Measurements from ENCODE around the gene GPR17. TPM values are rescaled to one million over a fixed set of nuclear protein-coding genes. Genes with fewer than 3 reads are reported as not detected.

GPR17 gene
- total RNA-seq, 2 experiments from 2014 or later: not detected

GRCh38 chr2:127700527-127701192 is 54.7 kb downstream of the GPR17 start:
- Mint-ChIP-seq H3K27ac (peak overlapping the region; percentile 95), H3K4me3 (peak overlapping the region; percentile 87), H3K36me3 (ENCODE audit: low read depth) (peaks cover 35% of the 10 kb centered on the region), H3K4me1 (ENCODE audit: low read depth) (peaks cover 34% of the 10 kb centered on the region), H3K27me3 (no peaks in the 10 kb centered on the region), H3K9me3 (no peaks in the 10 kb centered on the region)
- no peak for TF ChIP-seq CTCF (IDR thresholded peaks at IDR 0.05)
- ChIA-PET POLR2A (interaction anchor here (0.7 to 1.7 kb wide), 4 partner anchors 15 to 110 kb away, joined by 3 to 9 read pairs (median 4); partner anchors contain the start of gene WDR33), CTCF (no interaction called here)
- peak; percentile 42 for DNase-seq
- intact Hi-C loops (cut with micrococcal nuclease): no loop called here
- ATAC-seq: peak; percentile 18

- POLR2A ChIA-PET: interaction anchor here (0.8 to 1.7 kb wide), 6 partner anchors 13 to 186 kb away, joined by 3 to 9 read pairs (median 4); partner anchors contain the start of gene WDR33
- intact Hi-C loops (cut with micrococcal nuclease): no loop called here
- Mint-ChIP-seq H3K27me3 (no peaks in the 10 kb centered on the region), H3K4me3 (peak within 1 kb of the TSS; percentile 88), H3K36me3 (ENCODE audit: low read depth) (peaks cover 37% of the 10 kb centered on the region), H3K4me1 (ENCODE audit: low read depth) (peaks cover 34% of the 10 kb centered on the region), H3K9me3 (no peaks in the 10 kb centered on the region), H3K27ac (peak within 1 kb of the TSS; percentile 95)
- DNase-seq: peak; percentile 92
- peak; percentile 87 for ATAC-seq
- TF ChIP-seq CTCF (IDR thresholded peaks at IDR 0.05): no peak
- CTCF ChIA-PET: interaction anchor here (1.5 to 1.7 kb wide), 2 partner anchors 10 to 110 kb away, joined by 4 to 12 read pairs; no protein-coding TSS in a partner anchor
These were observed 55.3 kb downstream of the GPR17 start, which contains the start of gene SFT2D3 for GRCh38 chr2:127701193-127701650. Gene SFT2D3, plus strand, starts transcription at chr2:127701497. Its CDS starts 32 bp downstream, at chr2:127701529.

- Mint-ChIP-seq H3K4me3 (peak overlapping the region; percentile 88), H3K27me3 (no peaks in the 10 kb centered on the region), H3K27ac (peak overlapping the region; percentile 93), H3K9me3 (no peaks in the 10 kb centered on the region), H3K4me1 (ENCODE audit: low read depth) (peaks cover 34% of the 10 kb centered on the region), H3K36me3 (ENCODE audit: low read depth) (peaks cover 42% of the 10 kb centered on the region)
- ATAC-seq (peak; percentile 79), DNase-seq (peak; percentile 83)
- TF ChIP-seq CTCF (IDR thresholded peaks at IDR 0.05): peak; percentile 29
- CTCF ChIA-PET: interaction anchor here (0.9 to 2.6 kb wide), 5 partner anchors 9 to 111 kb away, joined by 3 to 12 read pairs (median 5); no protein-coding TSS in a partner anchor
- intact Hi-C loops (cut with micrococcal nuclease): no loop called here
- POLR2A ChIA-PET: interaction anchor here (0.7 to 1.7 kb wide), 11 partner anchors 12 to 186 kb away, joined by 3 to 9 read pairs (median 3); partner anchors contain the start of gene WDR33
These were observed 55.9 kb downstream of the GPR17 start for GRCh38 chr2:127701651-127702394.

Other genes starting within 250 kb of the GPR17 start
- not detected for gene PROC, start 227.7 kb upstream of the GPR17 start, total RNA-seq
- gene IWS1, start 119.7 kb upstream of the GPR17 start, total RNA-seq: 10 to 100 TPM; 52.3 to 53.7 TPM
- gene MYO7B, start 110.5 kb upstream of the GPR17 start, total RNA-seq: 1 to 10 TPM in 1 of 2 experiments, under 1 TPM in 1; 0.65 to 1.2 TPM
- gene LIMS2, start 29.4 kb downstream of the GPR17 start, total RNA-seq: 10 to 100 TPM; 22.1 to 23.6 TPM
- gene SFT2D3, start 55.3 kb downstream of the GPR17 start, total RNA-seq: 1 to 10 TPM; 3.9 to 4.4 TPM
- gene WDR33, start 165.0 kb downstream of the GPR17 start, total RNA-seq: 10 to 100 TPM; 71.4 to 74.6 TPM
- gene POLR2D, start 212.0 kb downstream of the GPR17 start, total RNA-seq: 10 to 100 TPM; 72.5 to 75.0 TPM
- gene AMMECR1L, start 239.8 kb downstream of the GPR17 start, total RNA-seq: 10 to 100 TPM; 12.5 to 13.1 TPM